ENCODE results near the gene SECISBP2L.

Gene SECISBP2L

DNA sequence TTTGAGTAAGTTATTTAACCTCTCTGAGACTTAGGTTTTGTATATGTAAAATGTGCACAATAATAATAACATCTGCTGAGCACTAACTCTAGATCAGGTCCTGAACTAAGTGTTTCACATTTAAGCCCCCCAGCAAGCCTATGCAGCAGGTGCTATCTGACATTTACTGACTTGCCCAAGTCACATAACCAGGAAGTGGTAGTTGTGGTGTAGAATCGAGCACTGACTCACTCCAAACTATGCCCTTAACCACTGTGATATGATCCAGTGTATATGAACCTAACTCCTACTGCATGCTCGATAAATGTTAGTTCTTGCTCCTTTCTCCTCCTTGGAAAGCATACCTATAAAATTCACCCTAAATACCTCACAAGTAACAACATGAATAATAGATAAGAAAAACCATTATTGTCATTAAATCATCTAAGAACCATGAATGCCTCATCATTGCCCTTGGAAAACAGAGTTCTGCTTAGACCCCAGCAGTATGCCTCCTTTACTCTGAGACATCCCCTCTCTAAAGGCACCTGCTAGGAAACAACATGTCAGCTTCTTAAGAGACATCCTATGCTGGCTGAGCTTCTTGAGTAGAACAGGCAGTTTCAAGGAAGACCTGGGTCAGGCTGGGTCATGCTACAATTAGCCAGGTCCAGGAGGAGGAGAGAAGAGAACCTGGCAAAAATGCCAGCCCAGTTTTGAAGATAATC lies 79.5 kb downstream of the SECISBP2L start:
- H3K79me2 ChIP-seq (ENCODE audit: insufficient read depth, low read length): no peaks in the 10 kb centered on the region
- no peak overlapping the region for H3K4me2 ChIP-seq (ENCODE audit: low read depth, low read length, poor library complexity, severe bottlenecking)
- H3F3A ChIP-seq (ENCODE audit: insufficient read depth): no peaks in the 10 kb centered on the region
- no peaks in the 10 kb centered on the region for H3K9me2 ChIP-seq (replicated peaks; ENCODE audit: insufficient read depth, low read length)
- H2AFZ ChIP-seq (ENCODE audit: low read depth, low read length, severe bottlenecking): no peak overlapping the region
- no peaks in the 10 kb centered on the region for H3K9me3 ChIP-seq (ENCODE audit: insufficient read depth, low read length)
- H3K27ac ChIP-seq (ENCODE audit: low read depth, low read length): no peak overlapping the region
- no peak overlapping the region for H3K4me3 ChIP-seq (ENCODE audit: insufficient read depth, low read length, poor library complexity, severe bottlenecking)
- no peaks in the 10 kb centered on the region for H3K36me3 ChIP-seq (ENCODE audit: low read length)
- no peak overlapping the region for H3K9ac ChIP-seq (ENCODE audit: low read length)
- TF ChIP-seq, protein P1, sequence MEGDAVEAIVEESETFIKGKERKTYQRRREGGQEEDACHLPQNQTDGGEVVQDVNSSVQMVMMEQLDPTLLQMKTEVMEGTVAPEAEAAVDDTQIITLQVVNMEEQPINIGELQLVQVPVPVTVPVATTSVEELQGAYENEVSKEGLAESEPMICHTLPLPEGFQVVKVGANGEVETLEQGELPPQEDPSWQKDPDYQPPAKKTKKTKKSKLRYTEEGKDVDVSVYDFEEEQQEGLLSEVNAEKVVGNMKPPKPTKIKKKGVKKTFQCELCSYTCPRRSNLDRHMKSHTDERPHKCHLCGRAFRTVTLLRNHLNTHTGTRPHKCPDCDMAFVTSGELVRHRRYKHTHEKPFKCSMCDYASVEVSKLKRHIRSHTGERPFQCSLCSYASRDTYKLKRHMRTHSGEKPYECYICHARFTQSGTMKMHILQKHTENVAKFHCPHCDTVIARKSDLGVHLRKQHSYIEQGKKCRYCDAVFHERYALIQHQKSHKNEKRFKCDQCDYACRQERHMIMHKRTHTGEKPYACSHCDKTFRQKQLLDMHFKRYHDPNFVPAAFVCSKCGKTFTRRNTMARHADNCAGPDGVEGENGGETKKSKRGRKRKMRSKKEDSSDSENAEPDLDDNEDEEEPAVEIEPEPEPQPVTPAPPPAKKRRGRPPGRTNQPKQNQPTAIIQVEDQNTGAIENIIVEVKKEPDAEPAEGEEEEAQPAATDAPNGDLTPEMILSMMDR (IDR thresholded peaks at IDR 0.05; ENCODE audit: insufficient read depth, low read length, poor library complexity, severe bottlenecking): no peak
- TF ChIP-seq EZH2phosphoT487 (conservative IDR thresholded peaks at IDR 0.05; ENCODE audit: low read length): no peak
- H3K27me3 ChIP-seq (ENCODE audit: low read length): no peaks in the 10 kb centered on the region
- no peaks in the 10 kb centered on the region for H4K20me1 ChIP-seq (ENCODE audit: low read depth, low read length)

DNA sequence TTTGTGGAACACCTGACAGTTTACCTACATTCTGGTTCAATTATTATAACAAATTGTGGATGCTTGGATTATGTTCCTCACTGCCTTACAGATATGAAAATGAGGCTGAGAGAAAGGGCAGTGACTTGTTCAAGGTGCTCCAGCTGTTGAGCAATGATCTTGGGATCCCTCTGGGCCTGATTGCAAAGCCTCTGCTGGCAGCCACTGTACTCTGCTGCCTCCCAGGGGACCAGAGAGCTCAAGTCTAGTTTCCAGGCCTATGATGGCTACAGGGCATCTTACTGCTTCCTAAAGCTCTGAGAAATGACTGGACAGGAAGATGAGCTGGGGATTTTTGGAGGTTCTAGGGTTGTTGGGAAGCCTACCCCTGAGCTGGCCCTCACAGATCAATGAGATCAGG lies 80.3 kb downstream of the SECISBP2L start:
- Histone ChIP-seq H3K4me2 (ENCODE audit: low read depth, low read length, poor library complexity, severe bottlenecking) (no peak overlapping the region), H4K20me1 (ENCODE audit: low read depth, low read length) (no peaks in the 10 kb centered on the region), H3K9ac (ENCODE audit: low read length) (no peak overlapping the region), H3K36me3 (ENCODE audit: low read length) (no peaks in the 10 kb centered on the region), H2AFZ (ENCODE audit: low read depth, low read length, severe bottlenecking) (no peak overlapping the region), H3F3A (ENCODE audit: insufficient read depth) (no peaks in the 10 kb centered on the region), H3K9me2 (replicated peaks; ENCODE audit: insufficient read depth, low read length) (no peaks in the 10 kb centered on the region), H3K9me3 (ENCODE audit: insufficient read depth, low read length) (no peaks in the 10 kb centered on the region), H3K79me2 (ENCODE audit: insufficient read depth, low read length) (no peaks in the 10 kb centered on the region), H3K4me3 (ENCODE audit: insufficient read depth, low read length, poor library complexity, severe bottlenecking) (no peak overlapping the region), H3K27me3 (ENCODE audit: low read length) (no peaks in the 10 kb centered on the region), H3K27ac (ENCODE audit: low read depth, low read length) (no peak overlapping the region)
- no peak for TF ChIP-seq EZH2phosphoT487 (conservative IDR thresholded peaks at IDR 0.05; ENCODE audit: low read length)
- TF ChIP-seq, protein P1 (IDR thresholded peaks at IDR 0.05; ENCODE audit: insufficient read depth, low read length, poor library complexity, severe bottlenecking): no peak

DNA sequence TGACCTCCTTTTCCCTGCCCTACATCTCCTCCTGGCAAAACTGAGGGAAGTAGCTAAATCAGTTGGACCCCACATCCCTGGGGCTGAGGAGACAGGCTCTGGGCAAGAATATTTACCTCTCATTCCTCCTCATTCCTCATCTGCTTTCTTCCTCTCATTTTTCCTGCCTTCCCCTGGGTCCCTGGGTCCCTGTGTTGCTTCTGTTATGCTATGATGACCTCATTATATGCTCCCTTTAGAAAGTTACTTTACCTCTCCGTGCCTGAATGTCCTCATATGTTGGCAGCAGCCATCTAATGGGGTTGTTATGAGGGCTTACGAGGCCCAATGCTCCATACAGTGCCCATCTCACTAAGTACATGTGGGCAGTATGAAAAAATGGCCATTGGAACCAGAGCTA lies 81.3 kb downstream of the SECISBP2L start:
- Histone ChIP-seq H3F3A (ENCODE audit: insufficient read depth) (no peaks in the 10 kb centered on the region), H3K4me2 (ENCODE audit: low read depth, low read length, poor library complexity, severe bottlenecking) (no peak overlapping the region), H4K20me1 (ENCODE audit: low read depth, low read length) (no peaks in the 10 kb centered on the region), H2AFZ (ENCODE audit: low read depth, low read length, severe bottlenecking) (no peak overlapping the region), H3K27me3 (ENCODE audit: low read length) (no peaks in the 10 kb centered on the region), H3K9me3 (ENCODE audit: insufficient read depth, low read length) (no peaks in the 10 kb centered on the region), H3K79me2 (ENCODE audit: insufficient read depth, low read length) (no peaks in the 10 kb centered on the region), H3K36me3 (ENCODE audit: low read length) (no peaks in the 10 kb centered on the region), H3K4me3 (ENCODE audit: insufficient read depth, low read length, poor library complexity, severe bottlenecking) (no peak overlapping the region), H3K9me2 (replicated peaks; ENCODE audit: insufficient read depth, low read length) (no peaks in the 10 kb centered on the region), H3K9ac (ENCODE audit: low read length) (no peak overlapping the region), H3K27ac (ENCODE audit: low read depth, low read length) (no peak overlapping the region)
- TF ChIP-seq, protein P1 (IDR thresholded peaks at IDR 0.05; ENCODE audit: insufficient read depth, low read length, poor library complexity, severe bottlenecking): no peak
- TF ChIP-seq EZH2phosphoT487 (conservative IDR thresholded peaks at IDR 0.05; ENCODE audit: low read length): no peak
